ENCODE results near the gene MPV17L2. TPM values are rescaled to one million over a fixed set of nuclear protein-coding genes. Genes with fewer than 3 reads are reported as not detected.

MPV17L2 gene
- total RNA-seq, 1 experiment from 2014 or later, result 12.9 TPM

- Mint-ChIP-seq H3K27ac (ENCODE audit: low read depth, unreplicated experiment) (no peak overlapping the region), H3K4me1 (ENCODE audit: insufficient read depth, unreplicated experiment) (no peaks in the 10 kb centered on the region), H3K9me3 (ENCODE audit: unreplicated experiment) (no peaks in the 10 kb centered on the region), H3K4me3 (ENCODE audit: unreplicated experiment) (no peak overlapping the region), H3K36me3 (ENCODE audit: insufficient read depth, unreplicated experiment) (peaks cover 87% of the 10 kb centered on the region), H3K27me3 (ENCODE audit: insufficient read depth, unreplicated experiment) (no peaks in the 10 kb centered on the region)
- no peak for DNase-seq (ENCODE audit: unreplicated experiment)
- no TSS peak for BruUV-seq (replicated peaks)
- intact Hi-C loops (cut with micrococcal nuclease), result no loop called here
- CTCF ChIA-PET, result interaction anchor here (0.6 to 2.5 kb wide), 3 partner anchors 53 to 200 kb away, joined by 4 to 9 read pairs (median 6); no protein-coding TSS in a partner anchor
- POLR2A ChIA-PET, result no interaction called here
- TF ChIP-seq, protein P1, sequence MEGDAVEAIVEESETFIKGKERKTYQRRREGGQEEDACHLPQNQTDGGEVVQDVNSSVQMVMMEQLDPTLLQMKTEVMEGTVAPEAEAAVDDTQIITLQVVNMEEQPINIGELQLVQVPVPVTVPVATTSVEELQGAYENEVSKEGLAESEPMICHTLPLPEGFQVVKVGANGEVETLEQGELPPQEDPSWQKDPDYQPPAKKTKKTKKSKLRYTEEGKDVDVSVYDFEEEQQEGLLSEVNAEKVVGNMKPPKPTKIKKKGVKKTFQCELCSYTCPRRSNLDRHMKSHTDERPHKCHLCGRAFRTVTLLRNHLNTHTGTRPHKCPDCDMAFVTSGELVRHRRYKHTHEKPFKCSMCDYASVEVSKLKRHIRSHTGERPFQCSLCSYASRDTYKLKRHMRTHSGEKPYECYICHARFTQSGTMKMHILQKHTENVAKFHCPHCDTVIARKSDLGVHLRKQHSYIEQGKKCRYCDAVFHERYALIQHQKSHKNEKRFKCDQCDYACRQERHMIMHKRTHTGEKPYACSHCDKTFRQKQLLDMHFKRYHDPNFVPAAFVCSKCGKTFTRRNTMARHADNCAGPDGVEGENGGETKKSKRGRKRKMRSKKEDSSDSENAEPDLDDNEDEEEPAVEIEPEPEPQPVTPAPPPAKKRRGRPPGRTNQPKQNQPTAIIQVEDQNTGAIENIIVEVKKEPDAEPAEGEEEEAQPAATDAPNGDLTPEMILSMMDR (IDR thresholded peaks at IDR 0.05; ENCODE audit: unreplicated experiment), result no peak
These were observed 27.0 kb upstream of the MPV17L2 start for GRCh38 chr19:18165794-18166544.

GRCh38 chr19:18167011-18167410 lies 26.0 kb upstream of the MPV17L2 start:
- intact Hi-C loops (cut with micrococcal nuclease), result no loop called here
- DNase-seq (ENCODE audit: unreplicated experiment), result no peak
- ChIA-PET CTCF (interaction anchor here (0.6 to 2.5 kb wide), 10 partner anchors 9 to 199 kb away, joined by 3 to 9 read pairs (median 4); no protein-coding TSS in a partner anchor), POLR2A (interaction anchor here (0.5 to 0.9 kb wide), 2 partner anchors 26 to 1140 kb away, joined by 3 read pairs; partner anchors contain the start of gene MPV17L2)
- Mint-ChIP-seq H3K27me3 (ENCODE audit: insufficient read depth, unreplicated experiment) (no peaks in the 10 kb centered on the region), H3K4me1 (ENCODE audit: insufficient read depth, unreplicated experiment) (no peaks in the 10 kb centered on the region), H3K36me3 (ENCODE audit: insufficient read depth, unreplicated experiment) (peaks cover 92% of the 10 kb centered on the region), H3K9me3 (ENCODE audit: unreplicated experiment) (no peaks in the 10 kb centered on the region), H3K4me3 (ENCODE audit: unreplicated experiment) (no peak overlapping the region), H3K27ac (ENCODE audit: low read depth, unreplicated experiment) (no peak overlapping the region)
- TF ChIP-seq, protein P1 (IDR thresholded peaks at IDR 0.05; ENCODE audit: unreplicated experiment), result no peak
- BruUV-seq (replicated peaks), result no TSS peak

DNA sequence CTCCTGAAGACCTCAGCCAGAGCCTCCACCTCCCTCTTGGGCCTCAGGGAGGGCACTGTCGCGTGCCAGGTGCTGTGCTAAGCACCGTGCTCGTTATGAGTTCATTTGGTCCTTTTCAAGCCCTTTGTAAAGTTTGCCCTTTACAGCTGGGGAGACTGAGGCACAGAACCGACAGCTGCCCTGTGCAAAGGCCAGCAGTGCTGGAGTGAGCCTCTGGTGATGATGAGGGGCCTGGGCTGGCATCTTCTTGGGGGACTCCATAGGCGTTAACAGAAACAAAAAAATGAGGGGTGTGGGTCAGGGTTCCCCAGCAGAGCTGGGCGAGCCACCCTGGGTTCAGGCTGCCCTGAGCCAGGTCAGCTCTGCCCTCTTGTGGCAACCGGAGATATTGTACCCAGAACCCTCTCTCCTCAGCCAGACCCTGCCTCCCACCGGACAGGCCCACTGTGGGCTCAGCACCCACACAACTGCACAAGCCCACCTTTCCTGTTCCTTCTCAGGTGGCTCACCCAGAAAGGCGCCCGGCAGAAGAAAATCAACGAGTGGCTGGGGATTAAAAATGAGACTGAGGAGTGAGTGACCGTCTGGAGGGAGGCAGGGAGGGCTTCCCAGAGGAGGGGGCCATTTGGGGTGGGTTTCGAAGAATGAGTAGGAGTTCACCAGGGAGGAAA lies 24.9 kb upstream of the MPV17L2 start:
- TF ChIP-seq, protein P1 (IDR thresholded peaks at IDR 0.05; ENCODE audit: unreplicated experiment), result peak; percentile 76
- H3K4me3 Mint-ChIP-seq (ENCODE audit: unreplicated experiment), result no peak overlapping the region
- H3K9me3 Mint-ChIP-seq (ENCODE audit: unreplicated experiment), result no peaks in the 10 kb centered on the region
- peaks cover under 1% of the 10 kb centered on the region for H3K4me1 Mint-ChIP-seq (ENCODE audit: insufficient read depth, unreplicated experiment)
- H3K27ac Mint-ChIP-seq (ENCODE audit: low read depth, unreplicated experiment), result no peak overlapping the region
- peak; percentile 51 for DNase-seq (ENCODE audit: unreplicated experiment)
- CTCF ChIA-PET, result interaction anchor here (0.6 to 1.9 kb wide), 14 partner anchors 8 to 1901 kb away, joined by 3 to 6 read pairs (median 4); no protein-coding TSS in a partner anchor
- H3K36me3 Mint-ChIP-seq (ENCODE audit: insufficient read depth, unreplicated experiment), result peaks cover 84% of the 10 kb centered on the region
- intact Hi-C loops (cut with micrococcal nuclease), result loop anchor here (1.0 kb wide), 1 partner anchor 55 kb away; no protein-coding TSS in a partner anchor
- no peaks in the 10 kb centered on the region for H3K27me3 Mint-ChIP-seq (ENCODE audit: insufficient read depth, unreplicated experiment)
- no TSS peak for BruUV-seq (replicated peaks)
- POLR2A ChIA-PET, result interaction anchor here (0.5 to 1.9 kb wide), 4 partner anchors 10 to 83 kb away, joined by 3 to 7 read pairs (median 4); partner anchors contain the start of genes PIK3R2 and RAB3A
